Measurements from ENCODE around the gene IFNL2.
"Not testable (repeated sequence)": the region's sequence is repeated elsewhere in the genome, so short reads cannot be mapped to it uniquely, and the experiment has no call there.

DNA sequence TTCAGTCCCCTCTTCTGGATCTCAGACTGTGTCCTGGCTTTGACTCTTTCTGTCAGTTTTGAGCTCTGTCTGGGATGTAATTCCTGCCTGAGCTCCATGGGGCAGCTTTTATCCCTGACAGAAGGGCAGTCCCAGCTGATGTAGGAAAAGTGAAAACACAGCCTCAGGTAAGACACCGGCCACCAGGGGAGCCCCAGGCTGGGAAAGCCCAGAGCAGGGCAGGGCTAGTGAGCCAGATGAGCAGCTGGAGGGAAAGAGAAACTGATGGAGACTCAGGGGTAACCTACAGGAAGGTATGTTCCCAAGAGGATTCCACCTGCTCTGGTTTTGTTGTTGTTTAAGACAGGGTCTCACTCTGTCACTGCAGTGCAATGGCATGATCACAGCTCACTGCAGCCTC is 23.0 kb upstream of the IFNL2 start:
- TF ChIP-seq, protein P1, sequence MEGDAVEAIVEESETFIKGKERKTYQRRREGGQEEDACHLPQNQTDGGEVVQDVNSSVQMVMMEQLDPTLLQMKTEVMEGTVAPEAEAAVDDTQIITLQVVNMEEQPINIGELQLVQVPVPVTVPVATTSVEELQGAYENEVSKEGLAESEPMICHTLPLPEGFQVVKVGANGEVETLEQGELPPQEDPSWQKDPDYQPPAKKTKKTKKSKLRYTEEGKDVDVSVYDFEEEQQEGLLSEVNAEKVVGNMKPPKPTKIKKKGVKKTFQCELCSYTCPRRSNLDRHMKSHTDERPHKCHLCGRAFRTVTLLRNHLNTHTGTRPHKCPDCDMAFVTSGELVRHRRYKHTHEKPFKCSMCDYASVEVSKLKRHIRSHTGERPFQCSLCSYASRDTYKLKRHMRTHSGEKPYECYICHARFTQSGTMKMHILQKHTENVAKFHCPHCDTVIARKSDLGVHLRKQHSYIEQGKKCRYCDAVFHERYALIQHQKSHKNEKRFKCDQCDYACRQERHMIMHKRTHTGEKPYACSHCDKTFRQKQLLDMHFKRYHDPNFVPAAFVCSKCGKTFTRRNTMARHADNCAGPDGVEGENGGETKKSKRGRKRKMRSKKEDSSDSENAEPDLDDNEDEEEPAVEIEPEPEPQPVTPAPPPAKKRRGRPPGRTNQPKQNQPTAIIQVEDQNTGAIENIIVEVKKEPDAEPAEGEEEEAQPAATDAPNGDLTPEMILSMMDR (IDR thresholded peaks at IDR 0.05): not testable (repeated sequence)
- not testable (repeated sequence) for TF ChIP-seq EZH2 (IDR thresholded peaks at IDR 0.05)
